ENCODE data around the gene ARL15. TPM values are rescaled to one million over a fixed set of nuclear protein-coding genes. Genes with fewer than 3 reads are reported as not detected.

ARL15 gene
- total and polyA plus RNA-seq, 9 of the 15 experiments (the other 6 are each of a cell fraction or from before 2014, with no cell fraction given) = 18.5 to 80.4 (median 57.0) TPM

GRCh38 chr5:54095969-54096368 lies 214.4 kb downstream of the ARL15 start:
- no peak for FAIRE-seq
- Histone ChIP-seq H3K9ac (ENCODE audit: insufficient read depth in 1 of 2, low read depth in 2 of 2, low read length in 2 of 2) (no peak overlapping the region), H3K27ac (ENCODE audit: extremely low read depth, low read depth, low read length) (no peak overlapping the region), H3K4me1 (replicated peaks in 1 of 2; ENCODE audit: control insufficient read depth in 2 of 2, insufficient read depth in 2 of 2, low read length in 2 of 2) (peaks cover 0 to 6% of the 10 kb centered on the region in 2 experiments; a peak in 2 of 5 replicates), H3K4me3 (no peak overlapping the region), H4K20me1 (replicated peaks; ENCODE audit: control insufficient read depth, insufficient read depth, low read length) (no peaks in the 10 kb centered on the region), H3K9me3 (replicated peaks; ENCODE audit: control insufficient read depth, insufficient read depth, low read depth, low read length) (no peaks in the 10 kb centered on the region), H3K4me2 (ENCODE audit: insufficient read depth, low read length) (no peak overlapping the region), H3K36me3 (ENCODE audit: control insufficient read depth, insufficient read depth, low read length) (no peaks in the 10 kb centered on the region; the same call in 2 of the 3 replicates), H3K9me1 (ENCODE audit: control insufficient read depth, insufficient read depth, low read length) (no peaks in the 10 kb centered on the region), H3K79me2 (ENCODE audit: control insufficient read depth, insufficient read depth, low read length) (no peaks in the 10 kb centered on the region), H3K27me3 (ENCODE audit: control insufficient read depth in 2 of 2, insufficient read depth in 2 of 2, low read length in 2 of 2) (no peaks in the 10 kb centered on the region), H2AFZ (ENCODE audit: low read depth, low read length) (no peak overlapping the region)
- intact Hi-C loops (cut with micrococcal nuclease) = loop anchor here (10.0 kb wide), 1 partner anchor 119 kb away; no protein-coding TSS in a partner anchor
- no peak for DNase-seq (ENCODE audit: extremely low read depth in 1 of 4, low spot score in 3 of 4)
- ChIA-PET POLR2A (no interaction called here), CTCF (ENCODE audit: low intra/inter-chr PET ratio) (no interaction called here)
- no peak for TF ChIP-seq ZMIZ1 (IDR thresholded peaks at IDR 0.05; ENCODE audit: low read depth in 2 of 2, low read length in 2 of 2)
- ATAC-seq = no peak
- in situ Hi-C loops (cut with MboI) = no loop called here
- no TSS peak for BruUV-seq (replicated peaks)

GRCh38 chr5:54094706-54095105 lies 215.7 kb downstream of the ARL15 start:
- no peak overlapping the region for H3K4me2 ChIP-seq (ENCODE audit: insufficient read depth, low read length)
- DNase-seq (ENCODE audit: extremely low read depth in 1 of 4, low spot score in 3 of 4) (no peak), FAIRE-seq (no peak), ATAC-seq (no peak)
- POLR2A ChIA-PET = no interaction called here
- H3K79me2 ChIP-seq (ENCODE audit: control insufficient read depth, insufficient read depth, low read length) = peaks cover 2% of the 10 kb centered on the region; the same call in 1 of the 3 replicates
- H3K27ac ChIP-seq (ENCODE audit: extremely low read depth, low read depth, low read length) = no peak overlapping the region
- H3K27me3 ChIP-seq (ENCODE audit: control insufficient read depth in 2 of 2, insufficient read depth in 2 of 2, low read length in 2 of 2) = no peaks in the 10 kb centered on the region
- no peak overlapping the region for H3K4me3 ChIP-seq
- in situ Hi-C loops (cut with MboI) (no loop called here), intact Hi-C loops (cut with micrococcal nuclease) (loop anchor here (10.0 kb wide), 1 partner anchor 120 kb away; no protein-coding TSS in a partner anchor)
- H3K9ac ChIP-seq (ENCODE audit: insufficient read depth in 1 of 2, low read depth in 2 of 2, low read length in 2 of 2) = no peak overlapping the region
- no peaks in the 10 kb centered on the region for H3K9me3 ChIP-seq (replicated peaks; ENCODE audit: control insufficient read depth, insufficient read depth, low read depth, low read length)
- TF ChIP-seq SNRNP70 (optimal IDR thresholded peaks at IDR 0.05; ENCODE audit: low read depth, low read length) (no peak), MAFF (IDR thresholded peaks at IDR 0.05; ENCODE audit: low read length) (peak; percentile 41), ZBTB17 (CRISPR knock-in tag; IDR thresholded peaks at IDR 0.05) (no peak), MEF2A (IDR thresholded peaks at IDR 0.05; ENCODE audit: control insufficient read depth, low read depth, low read length) (no peak), C11orf30 (IDR thresholded peaks at IDR 0.05; ENCODE audit: low read depth) (peak; percentile 51), ZNF668 (CRISPR knock-in tag; IDR thresholded peaks at IDR 0.05) (no peak), ZNF316 (IDR thresholded peaks at IDR 0.05) (peak; percentile 61)
- no peaks in the 10 kb centered on the region; the same call in 2 of the 3 replicates for H3K36me3 ChIP-seq (ENCODE audit: control insufficient read depth, insufficient read depth, low read length)
- no peak overlapping the region for H2AFZ ChIP-seq (ENCODE audit: low read depth, low read length)
- no peaks in the 10 kb centered on the region for H4K20me1 ChIP-seq (replicated peaks; ENCODE audit: control insufficient read depth, insufficient read depth, low read length)
- H3K9me1 ChIP-seq (ENCODE audit: control insufficient read depth, insufficient read depth, low read length) = no peaks in the 10 kb centered on the region
- H3K4me1 ChIP-seq (replicated peaks in 1 of 2; ENCODE audit: control insufficient read depth in 2 of 2, insufficient read depth in 2 of 2, low read length in 2 of 2) = peaks cover 0 to 6% of the 10 kb centered on the region in 2 experiments; a peak in 2 of 5 replicates
- CTCF ChIA-PET (ENCODE audit: low intra/inter-chr PET ratio) = no interaction called here
- WGBS (ENCODE audit: insufficient coverage, low coverage, missing lambda C conversion rate) = 79% methylated on average over 2 of the region's 2 CpGs
- no TSS peak for BruUV-seq (replicated peaks)

Measured in K562 (cell line).